ENCODE results near the gene CDK5RAP2. TPM values are rescaled to one million over a fixed set of nuclear protein-coding genes. Genes with fewer than 3 reads are reported as not detected.
"Not testable (repeated sequence)": the region's sequence is repeated elsewhere in the genome, so short reads cannot be mapped to it uniquely, and the experiment has no call there.

Gene CDK5RAP2
- total RNA-seq, 1 donor from 2014 or later = 16.8 TPM

DNA sequence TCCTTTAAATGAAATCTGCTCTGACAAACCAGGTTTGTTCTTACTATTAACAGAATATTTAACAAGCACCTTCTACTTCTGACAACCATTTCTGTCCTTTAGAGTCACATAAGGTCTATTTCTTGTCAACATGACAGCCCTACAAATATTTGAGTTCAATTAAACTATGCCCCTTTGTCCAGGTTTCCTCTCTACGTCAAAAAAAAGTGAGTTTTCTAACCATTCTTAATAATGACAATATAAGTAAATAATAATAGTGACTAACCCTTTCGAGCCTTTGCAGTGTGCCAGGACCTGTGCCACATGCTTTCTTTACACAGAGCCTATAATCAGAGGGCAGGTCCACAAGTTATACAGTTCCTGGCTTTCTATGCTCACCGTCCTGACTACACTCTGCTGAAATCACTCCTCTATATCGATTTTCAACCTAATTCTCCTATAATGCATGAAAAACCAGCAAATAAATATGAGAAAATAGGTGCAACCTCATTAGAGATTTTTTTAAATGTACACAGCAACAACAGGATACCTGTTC lies 115.0 kb downstream of the CDK5RAP2 start:
- no peak for FAIRE-seq
- no peak for DNase-seq (ENCODE audit: low read depth)
- H3K36me3 ChIP-seq (ENCODE audit: control insufficient read depth, insufficient read depth, low read length) = no peaks in the 10 kb centered on the region
- TF ChIP-seq, protein P1, sequence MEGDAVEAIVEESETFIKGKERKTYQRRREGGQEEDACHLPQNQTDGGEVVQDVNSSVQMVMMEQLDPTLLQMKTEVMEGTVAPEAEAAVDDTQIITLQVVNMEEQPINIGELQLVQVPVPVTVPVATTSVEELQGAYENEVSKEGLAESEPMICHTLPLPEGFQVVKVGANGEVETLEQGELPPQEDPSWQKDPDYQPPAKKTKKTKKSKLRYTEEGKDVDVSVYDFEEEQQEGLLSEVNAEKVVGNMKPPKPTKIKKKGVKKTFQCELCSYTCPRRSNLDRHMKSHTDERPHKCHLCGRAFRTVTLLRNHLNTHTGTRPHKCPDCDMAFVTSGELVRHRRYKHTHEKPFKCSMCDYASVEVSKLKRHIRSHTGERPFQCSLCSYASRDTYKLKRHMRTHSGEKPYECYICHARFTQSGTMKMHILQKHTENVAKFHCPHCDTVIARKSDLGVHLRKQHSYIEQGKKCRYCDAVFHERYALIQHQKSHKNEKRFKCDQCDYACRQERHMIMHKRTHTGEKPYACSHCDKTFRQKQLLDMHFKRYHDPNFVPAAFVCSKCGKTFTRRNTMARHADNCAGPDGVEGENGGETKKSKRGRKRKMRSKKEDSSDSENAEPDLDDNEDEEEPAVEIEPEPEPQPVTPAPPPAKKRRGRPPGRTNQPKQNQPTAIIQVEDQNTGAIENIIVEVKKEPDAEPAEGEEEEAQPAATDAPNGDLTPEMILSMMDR (IDR thresholded peaks at IDR 0.05; ENCODE audit: insufficient read depth, low read length, severe bottlenecking) = no peak
- H3K27me3 ChIP-seq (ENCODE audit: control insufficient read depth, insufficient read depth, low read length) = no peaks in the 10 kb centered on the region
- no peak overlapping the region for H3K4me3 ChIP-seq (ENCODE audit: low read depth, low read length)

DNA sequence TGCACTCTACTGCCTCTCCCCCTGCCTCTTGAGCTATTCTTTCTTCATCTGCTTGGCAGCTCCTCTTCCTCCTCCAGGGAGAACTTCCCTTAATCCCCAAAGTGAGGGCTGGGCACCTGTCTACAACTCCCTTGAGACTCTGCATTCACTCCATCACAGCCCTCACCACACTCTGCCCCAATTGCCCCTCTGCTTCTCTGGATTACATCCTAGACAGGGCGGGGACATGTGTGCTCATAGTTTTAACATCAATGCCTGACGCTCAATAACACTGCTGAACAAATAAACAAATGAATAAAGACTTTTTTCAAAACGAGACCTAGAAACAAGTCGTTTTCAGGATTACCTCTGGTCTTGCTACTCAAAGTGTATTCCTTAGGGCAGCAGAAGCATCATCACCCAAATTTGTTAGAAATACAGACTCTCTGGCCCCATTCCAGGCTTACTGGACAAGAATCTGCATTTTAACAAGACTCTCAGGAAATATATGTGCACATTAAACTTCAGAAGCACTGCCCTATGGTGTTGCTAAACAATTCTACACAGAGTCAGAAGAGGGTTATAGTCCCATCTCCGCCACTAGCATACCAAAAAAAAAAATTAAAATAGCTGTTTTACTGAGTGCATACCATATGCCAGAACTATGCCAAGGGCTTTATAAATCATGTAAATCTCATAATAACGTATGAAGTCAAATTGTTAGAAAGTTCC lies 115.6 kb downstream of the CDK5RAP2 start:
- TF ChIP-seq, protein P1 (IDR thresholded peaks at IDR 0.05; ENCODE audit: insufficient read depth, low read length, severe bottlenecking) = no peak
- H3K4me3 ChIP-seq (ENCODE audit: low read depth, low read length) = no peak overlapping the region
- FAIRE-seq (no peak), DNase-seq (ENCODE audit: low read depth) (no peak)
- H3K27me3 ChIP-seq (ENCODE audit: control insufficient read depth, insufficient read depth, low read length) = no peaks in the 10 kb centered on the region
- no peaks in the 10 kb centered on the region for H3K36me3 ChIP-seq (ENCODE audit: control insufficient read depth, insufficient read depth, low read length)

DNA sequence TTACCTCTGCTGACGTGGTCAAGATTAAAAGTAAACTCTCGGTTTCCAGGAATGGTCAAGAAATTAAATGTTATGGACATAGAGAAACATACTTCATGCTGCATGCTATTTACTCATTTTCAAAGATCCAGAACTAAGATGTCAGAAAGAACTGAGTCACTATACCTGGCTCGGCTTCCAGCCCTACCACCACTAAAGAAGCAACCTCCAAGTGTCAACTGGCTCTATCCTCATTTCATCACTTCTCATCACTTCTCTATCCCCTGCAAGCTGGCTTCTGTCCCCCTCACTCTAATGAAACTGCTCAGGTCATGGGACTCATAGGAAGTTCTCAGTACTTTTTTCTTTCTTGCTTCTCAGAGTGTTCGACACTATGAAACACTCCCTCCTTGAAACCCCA lies 116.2 kb downstream of the CDK5RAP2 start:
- Histone ChIP-seq H3K27me3 (ENCODE audit: control insufficient read depth, insufficient read depth, low read length) (no peaks in the 10 kb centered on the region), H3K4me3 (ENCODE audit: low read depth, low read length) (no peak overlapping the region), H3K36me3 (ENCODE audit: control insufficient read depth, insufficient read depth, low read length) (no peaks in the 10 kb centered on the region)
- DNase-seq (ENCODE audit: low read depth) = no peak
- no peak for FAIRE-seq
- TF ChIP-seq, protein P1 (IDR thresholded peaks at IDR 0.05; ENCODE audit: insufficient read depth, low read length, severe bottlenecking) = no peak

DNA sequence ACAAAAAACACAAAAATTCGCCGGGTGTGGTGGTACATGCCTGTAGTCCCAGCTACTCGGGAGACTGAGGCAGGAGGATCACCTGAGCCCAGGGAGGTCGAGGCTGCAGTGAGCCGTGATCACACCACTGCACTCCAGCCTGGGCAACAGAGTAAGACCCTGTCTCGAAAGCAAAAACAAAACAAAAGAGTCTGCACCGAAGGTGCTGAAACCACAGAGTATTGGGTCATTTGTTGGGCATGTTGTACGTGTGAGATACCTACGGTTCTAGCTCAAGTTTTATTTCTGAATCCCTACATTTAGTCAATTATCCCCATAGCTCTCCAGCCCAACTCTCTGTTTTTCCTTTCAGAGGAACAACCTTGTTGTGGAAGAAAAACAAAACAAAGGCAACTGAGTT lies 118.3 kb downstream of the CDK5RAP2 start:
- FAIRE-seq; DNase-seq (ENCODE audit: low read depth): not testable (repeated sequence)

DNA sequence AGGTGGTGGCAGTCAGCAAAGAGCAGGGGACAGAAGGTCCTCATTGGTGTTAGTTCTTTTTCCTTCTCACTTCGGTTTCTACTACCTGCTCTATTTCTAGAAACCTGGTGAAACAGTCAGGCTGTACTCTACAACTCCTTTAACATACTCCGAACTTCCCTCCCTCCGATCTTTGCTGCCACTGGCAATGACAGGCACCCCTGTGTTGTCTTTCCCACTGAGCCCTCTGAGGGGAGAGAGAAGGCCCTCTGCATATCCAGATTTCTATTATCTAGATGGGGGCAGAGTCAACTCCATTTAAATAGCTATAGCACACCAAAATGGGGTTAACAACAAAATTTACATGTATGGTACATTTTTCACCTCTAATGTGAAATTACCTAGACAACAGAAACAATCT lies 123.7 kb downstream of the CDK5RAP2 start:
- FAIRE-seq = no peak
- H3K4me3 ChIP-seq (ENCODE audit: low read depth, low read length) = no peak overlapping the region
- peaks cover 4% of the 10 kb centered on the region for H3K36me3 ChIP-seq (ENCODE audit: control insufficient read depth, insufficient read depth, low read length)
- DNase-seq (ENCODE audit: low read depth) = no peak
- H3K27me3 ChIP-seq (ENCODE audit: control insufficient read depth, insufficient read depth, low read length) = no peaks in the 10 kb centered on the region
- TF ChIP-seq, protein P1 (IDR thresholded peaks at IDR 0.05; ENCODE audit: insufficient read depth, low read length, severe bottlenecking) = no peak

More for the DNA sequence above, 118.3 kb downstream of the CDK5RAP2 start:
- H3K36me3 ChIP-seq (ENCODE audit: control insufficient read depth, insufficient read depth, low read length); H3K4me3 ChIP-seq (ENCODE audit: low read depth, low read length); H3K27me3 ChIP-seq (ENCODE audit: control insufficient read depth, insufficient read depth, low read length): not testable (repeated sequence)

DNA sequence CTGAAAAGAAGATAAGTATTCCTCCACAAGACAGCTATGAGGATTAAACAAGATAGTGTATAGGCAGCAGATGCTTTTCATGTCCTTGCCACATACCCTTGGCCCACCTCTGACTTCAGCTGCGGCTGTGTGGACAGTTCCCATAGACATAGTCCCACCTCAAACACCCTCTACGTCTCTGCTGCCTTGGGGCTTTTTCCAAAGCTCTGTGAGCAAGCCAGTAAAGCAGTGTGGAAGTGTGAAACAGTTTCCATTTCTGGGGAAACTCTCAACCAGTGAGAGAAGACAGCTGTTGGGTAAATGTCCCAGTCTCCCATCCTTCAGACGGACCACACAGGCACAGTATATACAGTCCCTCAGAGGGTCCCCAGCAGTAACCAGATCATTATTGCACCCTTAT lies 125.5 kb downstream of the CDK5RAP2 start:
- no peak for DNase-seq (ENCODE audit: low read depth)
- FAIRE-seq = no peak

More for the DNA sequence above, 125.5 kb downstream of the CDK5RAP2 start:
- no peaks in the 10 kb centered on the region for H3K27me3 ChIP-seq (ENCODE audit: control insufficient read depth, insufficient read depth, low read length)
- H3K36me3 ChIP-seq (ENCODE audit: control insufficient read depth, insufficient read depth, low read length) = peaks cover 4% of the 10 kb centered on the region
- TF ChIP-seq, protein P1 (IDR thresholded peaks at IDR 0.05; ENCODE audit: insufficient read depth, low read length, severe bottlenecking) = no peak
- H3K4me3 ChIP-seq (ENCODE audit: low read depth, low read length) = no peak overlapping the region
